ENCODE measurements around the gene CAB39L.

The CAB39L gene

GRCh38 chr13:49441846-49442245 is 2.0 kb downstream of the CAB39L start:
- no peak for DNase-seq (ENCODE audit: low read depth in 2 of 2)

- DNase-seq (ENCODE audit: low read depth in 2 of 2), result no peak
These were observed 2.6 kb downstream of the CAB39L start for GRCh38 chr13:49441312-49441711.

GRCh38 chr13:49439609-49440008 is 4.3 kb downstream of the CAB39L start:
- no peak for DNase-seq (ENCODE audit: low read depth in 2 of 2)

- no peak for DNase-seq (ENCODE audit: low read depth in 2 of 2)
These were observed 6.2 kb downstream of the CAB39L start for GRCh38 chr13:49437705-49438104.

- DNase-seq (ENCODE audit: low read depth in 2 of 2), result no peak
These were observed 7.0 kb downstream of the CAB39L start for GRCh38 chr13:49436890-49437289.

GRCh38 chr13:49435992-49436391 is 7.9 kb downstream of the CAB39L start:
- DNase-seq (ENCODE audit: low read depth in 2 of 2), result no peak

- no peak for DNase-seq (ENCODE audit: low read depth in 2 of 2)
These were observed 14.7 kb downstream of the CAB39L start for GRCh38 chr13:49429121-49429520.

GRCh38 chr13:49428041-49428763 is 15.7 kb downstream of the CAB39L start:
- DNase-seq (ENCODE audit: low read depth in 2 of 2), result no peak

- no peak for DNase-seq (ENCODE audit: low read depth in 2 of 2)
These were observed 19.8 kb downstream of the CAB39L start for GRCh38 chr13:49424011-49424560.

GRCh38 chr13:49421391-49421790 is 22.5 kb downstream of the CAB39L start:
- no peak for DNase-seq (ENCODE audit: low read depth in 2 of 2)

GRCh38 chr13:49419276-49419675 is 24.6 kb downstream of the CAB39L start:
- DNase-seq (ENCODE audit: low read depth in 2 of 2), result no peak

GRCh38 chr13:49418206-49418605 is 25.7 kb downstream of the CAB39L start:
- no peak for DNase-seq (ENCODE audit: low read depth in 2 of 2)

GRCh38 chr13:49417161-49417560 is 26.7 kb downstream of the CAB39L start:
- DNase-seq (ENCODE audit: low read depth in 2 of 2), result no peak

GRCh38 chr13:49412749-49413148 is 31.1 kb downstream of the CAB39L start:
- no peak for DNase-seq (ENCODE audit: low read depth in 2 of 2)

GRCh38 chr13:49411353-49411752 is 32.5 kb downstream of the CAB39L start:
- DNase-seq (ENCODE audit: low read depth in 2 of 2), result no peak

- no peak for DNase-seq (ENCODE audit: low read depth in 2 of 2)
These were observed 33.4 kb downstream of the CAB39L start for GRCh38 chr13:49410477-49410876.

- no peak for DNase-seq (ENCODE audit: low read depth in 2 of 2)
These were observed 33.9 kb downstream of the CAB39L start for GRCh38 chr13:49410006-49410405.

GRCh38 chr13:49409008-49409407 is 34.9 kb downstream of the CAB39L start:
- no peak for DNase-seq (ENCODE audit: low read depth in 2 of 2)

GRCh38 chr13:49407936-49408335 is 35.9 kb downstream of the CAB39L start:
- DNase-seq (ENCODE audit: low read depth in 2 of 2), result no peak

GRCh38 chr13:49407068-49407467 is 36.8 kb downstream of the CAB39L start:
- DNase-seq (ENCODE audit: low read depth in 2 of 2), result no peak

GRCh38 chr13:49404703-49405020 is 39.2 kb downstream of the CAB39L start:
- DNase-seq (ENCODE audit: low read depth in 2 of 2), result no peak

GRCh38 chr13:49403996-49404702 is 39.7 kb downstream of the CAB39L start:
- no peak for DNase-seq (ENCODE audit: low read depth in 2 of 2)
